ENCODE results near the gene PHF13. TPM values are rescaled to one million over a fixed set of nuclear protein-coding genes. Genes with fewer than 3 reads are reported as not detected.

The PHF13 gene
- total and polyA plus RNA-seq, 7 experiments from 2014 or later: 4.4 to 14.3 (median 8.0) TPM

GRCh38 chr1:6646499-6647148 is 33.1 kb downstream of the PHF13 start:
- CTCF ChIA-PET: interaction anchor here (0.6 to 4.2 kb wide), 20 partner anchors 9 to 479 kb away, joined by 3 to 18 read pairs (median 4); partner anchors contain the start of genes NOL9 and TAS1R1
- Histone ChIP-seq H3K27me3 (ENCODE audit: control insufficient read depth in 2 of 2, insufficient read depth in 2 of 2, low read length in 2 of 2) (no peaks in the 10 kb centered on the region), H3K4me1 (ENCODE audit: control insufficient read depth in 2 of 2, insufficient read depth in 2 of 2, low read length in 2 of 2) (no peaks in the 10 kb centered on the region), H3K27ac (ENCODE audit: low read depth, low read length) (no peak overlapping the region), H3K4me3 (ENCODE audit: low read length) (no peak overlapping the region), H3K9me3 (ENCODE audit: control insufficient read depth in 2 of 3, low read length in 3 of 3) (no peaks in the 10 kb centered on the region), H3K36me3 (ENCODE audit: control insufficient read depth in 2 of 3, insufficient read depth in 3 of 3, low read length in 3 of 3) (peaks cover 0 to 42% (median 0%) of the 10 kb centered on the region in 3 experiments)
- H3K4me1 Mint-ChIP-seq: peaks cover 0 to 6% (median 0%) of the 10 kb centered on the region in 7 donors
- ATAC-seq (peak; percentile 70), DNase-seq (peak in 7 of 9 donors; percentile 33 to 64 (median 54))
- H3K9me3 Mint-ChIP-seq: no peaks in the 10 kb centered on the region
- intact Hi-C loops (cut with micrococcal nuclease): loop anchor here (1.0 to 2.0 kb wide), 7 partner anchors 44 to 400 kb away; partner anchors contain the start of genes NOL9 (in 2 of the 2) and KLHL21 (in 1 of the 2)
- no peak overlapping the region for H3K27ac Mint-ChIP-seq
- no peaks in the 10 kb centered on the region for H3K27me3 Mint-ChIP-seq
- POLR2A ChIA-PET: interaction anchor here (0.7 to 1.0 kb wide), 3 partner anchors 10 to 187 kb away, joined by 3 read pairs; no protein-coding TSS in a partner anchor
- peaks cover 0 to 20% (median 13%) of the 10 kb centered on the region in 5 donors for H3K36me3 Mint-ChIP-seq
- no peak overlapping the region for H3K4me3 Mint-ChIP-seq

GRCh38 chr1:6648556-6648955 is 35.0 kb downstream of the PHF13 start:
- peaks cover 0 to 25% (median 5%) of the 10 kb centered on the region in 5 donors for H3K36me3 Mint-ChIP-seq
- intact Hi-C loops (cut with micrococcal nuclease): no loop called here

GRCh38 chr1:6651909-6652308 is 38.4 kb downstream of the PHF13 start:
- Histone ChIP-seq H3K27me3 (ENCODE audit: control insufficient read depth in 2 of 2, insufficient read depth in 2 of 2, low read length in 2 of 2) (no peaks in the 10 kb centered on the region), H3K9me3 (ENCODE audit: control insufficient read depth in 2 of 3, low read length in 3 of 3) (no peaks in the 10 kb centered on the region), H3K27ac (ENCODE audit: low read depth, low read length) (no peak overlapping the region), H3K36me3 (ENCODE audit: control insufficient read depth in 2 of 3, insufficient read depth in 3 of 3, low read length in 3 of 3) (peaks cover 7 to 43% (median 12%) of the 10 kb centered on the region in 3 experiments), H3K4me3 (ENCODE audit: low read length) (no peak overlapping the region), H3K4me1 (ENCODE audit: control insufficient read depth in 2 of 2, insufficient read depth in 2 of 2, low read length in 2 of 2) (no peaks in the 10 kb centered on the region)
- ATAC-seq (no peak), DNase-seq (no peak)
- ChIA-PET CTCF (interaction anchor here (1.1 kb wide), 1 partner anchor 166 kb away, joined by 3 read pairs; no protein-coding TSS in a partner anchor), POLR2A (interaction anchor here (0.7 kb wide), 1 partner anchor 162 kb away, joined by 5 read pairs; no protein-coding TSS in a partner anchor)
- Mint-ChIP-seq H3K4me3 (no peak overlapping the region), H3K9me3 (no peaks in the 10 kb centered on the region), H3K36me3 (peaks cover 0 to 22% (median 5%) of the 10 kb centered on the region in 5 donors), H3K4me1 (peaks cover 0 to 5% (median 3%) of the 10 kb centered on the region in 7 donors), H3K27me3 (no peaks in the 10 kb centered on the region), H3K27ac (peak overlapping the region in 1 of 9 donors; percentile 29)
- intact Hi-C loops (cut with micrococcal nuclease): no loop called here

More at GRCh38 chr1:6648556-6648955, 35.0 kb downstream of the PHF13 start:
- Histone ChIP-seq H3K4me1 (ENCODE audit: control insufficient read depth in 2 of 2, insufficient read depth in 2 of 2, low read length in 2 of 2) (no peaks in the 10 kb centered on the region), H3K27me3 (ENCODE audit: control insufficient read depth in 2 of 2, insufficient read depth in 2 of 2, low read length in 2 of 2) (no peaks in the 10 kb centered on the region), H3K27ac (ENCODE audit: low read depth, low read length) (no peak overlapping the region), H3K36me3 (ENCODE audit: control insufficient read depth in 2 of 3, insufficient read depth in 3 of 3, low read length in 3 of 3) (peaks cover 7 to 48% (median 10%) of the 10 kb centered on the region in 3 experiments), H3K9me3 (ENCODE audit: control insufficient read depth in 2 of 3, low read length in 3 of 3) (no peaks in the 10 kb centered on the region), H3K4me3 (ENCODE audit: low read length) (no peak overlapping the region)
- no peak overlapping the region for H3K27ac Mint-ChIP-seq
- no peaks in the 10 kb centered on the region for H3K27me3 Mint-ChIP-seq
- no peak for ATAC-seq
- H3K4me1 Mint-ChIP-seq: peaks cover 0 to 5% (median 0%) of the 10 kb centered on the region in 7 donors
- POLR2A ChIA-PET: no interaction called here
- no peaks in the 10 kb centered on the region for H3K9me3 Mint-ChIP-seq
- H3K4me3 Mint-ChIP-seq: no peak overlapping the region
- DNase-seq: no peak
- CTCF ChIA-PET: interaction anchor here (0.9 kb wide), 1 partner anchor 15 kb away, joined by 3 read pairs; no protein-coding TSS in a partner anchor

GRCh38 chr1:6652986-6653385 is 39.5 kb downstream of the PHF13 start:
- ChIA-PET POLR2A (interaction anchor here (1.8 kb wide), 1 partner anchor 53 kb away, joined by 4 read pairs; no protein-coding TSS in a partner anchor), CTCF (interaction anchor here (0.6 to 1.4 kb wide), 3 partner anchors 8 to 240 kb away, joined by 3 to 4 read pairs (median 3); no protein-coding TSS in a partner anchor)
- Mint-ChIP-seq H3K27ac (peak overlapping the region in 1 of 9 donors; percentile 50), H3K36me3 (peaks cover 0 to 25% (median 5%) of the 10 kb centered on the region in 5 donors), H3K4me1 (peaks cover 0 to 13% (median 10%) of the 10 kb centered on the region in 7 donors), H3K27me3 (no peaks in the 10 kb centered on the region), H3K9me3 (no peaks in the 10 kb centered on the region), H3K4me3 (no peak overlapping the region)
- ATAC-seq: no peak
- intact Hi-C loops (cut with micrococcal nuclease): no loop called here
- no peaks in the 10 kb centered on the region for H3K4me1 ChIP-seq (ENCODE audit: control insufficient read depth in 2 of 2, insufficient read depth in 2 of 2, low read length in 2 of 2)
- H3K36me3 ChIP-seq (ENCODE audit: control insufficient read depth in 2 of 3, insufficient read depth in 3 of 3, low read length in 3 of 3): peaks cover 7 to 43% (median 12%) of the 10 kb centered on the region in 3 experiments
- DNase-seq: no peak
- H3K27ac ChIP-seq (ENCODE audit: low read depth, low read length): no peak overlapping the region
- no peaks in the 10 kb centered on the region for H3K27me3 ChIP-seq (ENCODE audit: control insufficient read depth in 2 of 2, insufficient read depth in 2 of 2, low read length in 2 of 2)
- H3K9me3 ChIP-seq (ENCODE audit: control insufficient read depth in 2 of 3, low read length in 3 of 3): no peaks in the 10 kb centered on the region
- no peak overlapping the region for H3K4me3 ChIP-seq (ENCODE audit: low read length)

GRCh38 chr1:6653436-6654290 is 40.1 kb downstream of the PHF13 start:
- no peak for DNase-seq
- Mint-ChIP-seq H3K27me3 (no peaks in the 10 kb centered on the region), H3K27ac (no peak overlapping the region), H3K4me3 (no peak overlapping the region), H3K4me1 (peaks cover 0 to 18% (median 13%) of the 10 kb centered on the region in 7 donors), H3K9me3 (no peaks in the 10 kb centered on the region), H3K36me3 (peaks cover 0 to 27% (median 5%) of the 10 kb centered on the region in 5 donors)
- no peaks in the 10 kb centered on the region for H3K4me1 ChIP-seq (ENCODE audit: control insufficient read depth in 2 of 2, insufficient read depth in 2 of 2, low read length in 2 of 2)
- intact Hi-C loops (cut with micrococcal nuclease): no loop called here
- CTCF ChIA-PET: interaction anchor here (1.0 to 1.4 kb wide), 2 partner anchors 9 to 61 kb away, joined by 3 read pairs; no protein-coding TSS in a partner anchor
- no peak for ATAC-seq
- peaks cover 7 to 43% (median 12%) of the 10 kb centered on the region in 3 experiments for H3K36me3 ChIP-seq (ENCODE audit: control insufficient read depth in 2 of 3, insufficient read depth in 3 of 3, low read length in 3 of 3)
- H3K9me3 ChIP-seq (ENCODE audit: control insufficient read depth in 2 of 3, low read length in 3 of 3): no peaks in the 10 kb centered on the region
- POLR2A ChIA-PET: interaction anchor here (1.8 kb wide), 1 partner anchor 54 kb away, joined by 4 read pairs; no protein-coding TSS in a partner anchor
- no peak overlapping the region for H3K4me3 ChIP-seq (ENCODE audit: low read length)
- no peak overlapping the region for H3K27ac ChIP-seq (ENCODE audit: low read depth, low read length)
- no peaks in the 10 kb centered on the region for H3K27me3 ChIP-seq (ENCODE audit: control insufficient read depth in 2 of 2, insufficient read depth in 2 of 2, low read length in 2 of 2)

GRCh38 chr1:6657138-6657537 is 43.6 kb downstream of the PHF13 start:
- H3K4me3 ChIP-seq (ENCODE audit: low read length): no peak overlapping the region
- H3K9me3 Mint-ChIP-seq: no peaks in the 10 kb centered on the region
- no peaks in the 10 kb centered on the region for H3K9me3 ChIP-seq (ENCODE audit: control insufficient read depth in 2 of 3, low read length in 3 of 3)
- intact Hi-C loops (cut with micrococcal nuclease): no loop called here
- DNase-seq (no peak), ATAC-seq (no peak)
- peaks cover 7 to 34% (median 14%) of the 10 kb centered on the region in 3 experiments for H3K36me3 ChIP-seq (ENCODE audit: control insufficient read depth in 2 of 3, insufficient read depth in 3 of 3, low read length in 3 of 3)
- H3K27ac Mint-ChIP-seq: peak overlapping the region in 2 of 9 donors; percentile 18 to 45
- no peaks in the 10 kb centered on the region for H3K27me3 ChIP-seq (ENCODE audit: control insufficient read depth in 2 of 2, insufficient read depth in 2 of 2, low read length in 2 of 2)
- peak overlapping the region in 1 of 10 donors; percentile 4 for H3K4me3 Mint-ChIP-seq
- H3K36me3 Mint-ChIP-seq: peaks cover 0 to 21% (median 3%) of the 10 kb centered on the region in 5 donors
- H3K27me3 Mint-ChIP-seq: no peaks in the 10 kb centered on the region
- H3K4me1 ChIP-seq (ENCODE audit: control insufficient read depth in 2 of 2, insufficient read depth in 2 of 2, low read length in 2 of 2): no peaks in the 10 kb centered on the region
- H3K4me1 Mint-ChIP-seq: peaks cover 5 to 31% (median 13%) of the 10 kb centered on the region in 7 donors
- ChIA-PET CTCF (interaction anchor here (1.2 kb wide), 1 partner anchor 25 kb away, joined by 6 read pairs; no protein-coding TSS in a partner anchor), POLR2A (interaction anchor here (0.6 kb wide), 1 partner anchor 127 kb away, joined by 3 read pairs; no protein-coding TSS in a partner anchor)
- no peak overlapping the region for H3K27ac ChIP-seq (ENCODE audit: low read depth, low read length)
